Myocyte (in vitro differentiated cells): ENCODE data around the gene ARPC2. TPM values are rescaled to one million over a fixed set of nuclear protein-coding genes. Genes with fewer than 3 reads are reported as not detected.
"Not testable (repeated sequence)": the region's sequence is repeated elsewhere in the genome, so short reads cannot be mapped to it uniquely, and the experiment has no call there.

Experiments used
- DNase-seq: peaks from one replicate; pipeline ENCODE4 v3.0.0-alpha.2; 2012; ENCODE audit warnings: low read depth
- polyA plus RNA-seq: library from polyadenylated mRNA; unstranded; fragments of >200 nt; gene quantifications from one replicate; pipeline ENCODE4 v1.2.1, GENCODE V29; 2012; ENCODE audit warnings: missing spikeins
- total RNA-seq: library from RNA; depleted of rRNA; stranded (reverse); fragments of >200 nt; gene quantifications from 2 replicates; pipeline ENCODE4 v1.2.3, GENCODE V29; 2014

Gene ARPC2
- 237 and 270 TPM in 2 replicates for total RNA-seq
- 392 TPM for polyA plus RNA-seq

GRCh38 chr2:218216674-218217359, at the start of gene ARPC2:
ARPC2 (plus strand) TSS chr2:218217189; CDS start chr2:218217471, 282 bp downstream.
- DNase-seq, result peak; percentile 95

GRCh38 chr2:218168016-218168415, 49.0 kb upstream of the ARPC2 start:
- peak; percentile 31 for DNase-seq

GRCh38 chr2:218168635-218169462, 48.1 kb upstream of the ARPC2 start:
- peak; percentile 44 for DNase-seq

DNA sequence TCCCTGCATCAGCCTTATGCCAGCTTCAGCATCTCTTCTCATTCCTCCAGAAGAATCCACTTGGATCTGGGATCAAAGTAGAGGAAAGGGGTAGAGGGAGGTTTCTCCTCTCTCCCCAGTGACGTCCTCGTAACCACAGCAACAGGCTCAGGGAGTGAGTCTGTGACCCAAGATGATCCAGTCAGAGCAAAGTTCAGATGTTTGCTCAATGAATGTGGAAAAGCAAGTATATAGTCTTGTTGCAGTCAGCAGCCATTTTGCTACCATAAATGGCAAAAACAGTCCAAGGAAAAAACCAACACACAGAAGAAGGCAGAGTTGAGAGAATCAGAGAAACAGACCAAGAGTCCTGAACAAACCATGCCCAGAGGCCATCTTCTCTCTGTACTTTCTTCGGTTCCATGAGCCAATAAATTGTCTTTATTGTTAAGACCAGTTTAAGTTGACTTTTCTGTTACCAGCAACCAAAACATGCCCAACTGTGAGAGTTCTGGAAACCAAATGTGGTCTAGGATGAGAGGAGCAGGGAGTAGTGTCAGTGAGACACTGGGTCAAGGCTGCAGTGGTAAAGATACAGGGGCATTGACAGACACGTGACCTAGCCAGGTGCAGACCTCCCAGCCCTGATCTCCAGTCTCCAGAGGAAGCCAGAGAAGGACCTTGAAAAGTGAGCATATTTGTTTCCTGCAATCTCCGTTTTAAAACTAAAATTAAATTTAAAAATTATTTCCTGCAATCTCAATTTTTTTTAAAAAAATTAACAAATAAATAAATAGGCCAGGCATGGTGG, 47.0 kb upstream of the ARPC2 start:
- no peak for DNase-seq

- DNase-seq, result not testable (repeated sequence)
These were observed 45.2 kb upstream of the ARPC2 start for GRCh38 chr2:218171744-218172143.

DNA sequence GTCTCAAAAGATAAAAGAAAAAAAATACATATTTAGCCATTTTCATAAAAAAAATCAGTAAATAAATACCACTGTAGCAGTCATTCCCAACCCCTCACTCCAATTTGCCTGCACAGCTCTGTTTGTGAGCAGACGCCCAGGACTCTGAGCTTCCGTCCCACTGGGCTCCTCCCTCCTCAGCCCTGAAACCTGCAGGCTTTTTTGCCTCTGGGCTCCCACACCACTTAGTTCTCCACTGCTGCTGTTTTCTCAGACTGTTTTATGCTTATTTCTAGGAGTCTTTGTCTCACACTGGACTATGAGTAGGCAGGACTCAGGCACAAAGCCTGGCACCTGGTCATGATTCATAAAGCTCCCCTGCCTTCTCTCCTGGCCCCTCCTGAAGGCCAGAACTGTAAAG, 44.1 kb upstream of the ARPC2 start:
- no peak for DNase-seq

- DNase-seq, result no peak
These were observed 37.2 kb upstream of the ARPC2 start for GRCh38 chr2:218179782-218180181.

DNA sequence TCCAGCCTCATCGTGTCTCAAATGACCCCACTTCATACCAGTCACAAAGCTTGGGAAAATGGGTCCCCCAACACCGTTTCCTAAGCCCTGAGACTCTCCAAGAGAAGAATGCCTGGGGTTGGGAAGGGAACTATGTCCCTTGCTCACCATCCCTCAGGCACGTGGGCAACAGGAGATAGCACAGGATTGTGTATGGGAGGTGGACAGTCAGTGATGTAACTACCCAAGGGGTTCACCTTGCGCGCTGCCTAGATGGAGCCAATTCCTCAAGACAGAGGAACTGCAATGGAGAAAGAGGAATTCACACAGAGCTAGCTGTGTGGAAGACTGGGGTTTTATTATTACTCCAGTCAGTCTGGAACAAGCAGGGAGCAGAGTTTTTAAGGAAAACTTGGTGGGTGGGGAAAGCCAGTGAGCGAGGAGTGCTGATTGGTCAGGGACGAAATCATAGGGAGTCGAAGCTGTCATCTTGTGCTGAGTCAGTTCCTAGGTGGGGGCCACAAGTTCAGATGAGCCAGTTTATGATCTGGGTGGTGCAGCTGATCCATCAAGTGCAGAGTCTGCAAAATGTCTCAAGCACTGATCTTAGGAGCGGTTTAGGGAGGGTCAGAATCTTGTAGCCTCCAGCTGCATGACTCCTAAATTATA, 36.4 kb upstream of the ARPC2 start:
- no peak for DNase-seq

- no peak for DNase-seq
These were observed 32.7 kb upstream of the ARPC2 start for GRCh38 chr2:218184331-218184730.

DNA sequence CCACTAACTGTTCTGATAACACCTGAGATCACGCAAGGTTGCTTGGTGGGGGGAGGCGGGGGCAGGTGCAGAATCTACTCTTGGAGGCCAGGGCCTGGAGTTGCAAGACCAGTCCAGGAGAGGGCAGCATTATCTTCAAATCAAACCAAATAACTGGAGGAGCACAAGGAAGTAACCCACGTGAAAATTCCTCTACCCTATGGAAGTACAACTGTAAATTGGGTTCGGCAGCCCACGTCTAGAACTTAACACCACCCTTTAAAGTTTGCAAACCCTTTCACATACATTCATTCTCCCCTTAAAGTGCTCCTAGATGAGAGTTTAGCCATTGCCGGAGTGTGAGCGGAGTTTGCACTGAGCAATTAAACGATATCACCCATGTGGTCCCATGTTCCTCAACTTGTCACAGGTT, 30.6 kb upstream of the ARPC2 start:
- DNase-seq, result peak; percentile 73

GRCh38 chr2:218186876-218187275, 30.1 kb upstream of the ARPC2 start:
- DNase-seq, result no peak

DNA sequence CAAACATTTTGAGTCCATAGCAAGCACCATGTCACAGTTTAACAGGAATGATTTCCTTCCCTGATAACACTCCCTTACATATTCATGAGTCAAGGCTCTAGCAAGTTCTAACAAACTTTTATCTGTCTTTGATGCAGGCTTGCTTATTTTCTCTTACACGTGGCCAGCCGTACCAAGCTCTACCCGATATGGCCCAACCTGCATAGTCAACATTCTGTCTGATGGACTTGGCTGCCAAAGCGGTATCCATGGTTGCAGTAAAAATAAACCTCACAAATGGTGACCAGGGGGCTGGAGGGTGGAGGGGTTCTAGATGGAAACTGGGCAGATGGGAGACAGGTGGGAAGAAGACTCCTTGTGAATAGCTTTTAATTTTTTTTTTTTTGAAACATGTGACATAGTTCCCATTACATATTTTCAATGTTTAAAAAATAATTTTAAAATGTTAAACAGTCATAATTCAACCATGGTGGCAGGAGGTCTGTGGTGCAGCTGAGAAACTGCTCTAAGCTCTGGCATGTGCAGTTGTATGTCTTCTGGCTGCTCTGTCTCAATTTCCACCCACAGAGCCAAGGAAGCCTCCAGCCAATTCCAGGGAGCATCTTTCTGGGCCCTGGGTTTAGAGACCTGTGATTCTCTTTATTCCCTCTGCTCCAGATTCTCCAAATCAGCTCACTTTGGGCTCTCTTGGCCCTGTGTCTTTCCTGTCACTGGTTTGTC, 29.5 kb upstream of the ARPC2 start:
- peak; percentile 41 for DNase-seq

- no peak for DNase-seq
These were observed 28.5 kb upstream of the ARPC2 start for GRCh38 chr2:218188528-218188927.

DNA sequence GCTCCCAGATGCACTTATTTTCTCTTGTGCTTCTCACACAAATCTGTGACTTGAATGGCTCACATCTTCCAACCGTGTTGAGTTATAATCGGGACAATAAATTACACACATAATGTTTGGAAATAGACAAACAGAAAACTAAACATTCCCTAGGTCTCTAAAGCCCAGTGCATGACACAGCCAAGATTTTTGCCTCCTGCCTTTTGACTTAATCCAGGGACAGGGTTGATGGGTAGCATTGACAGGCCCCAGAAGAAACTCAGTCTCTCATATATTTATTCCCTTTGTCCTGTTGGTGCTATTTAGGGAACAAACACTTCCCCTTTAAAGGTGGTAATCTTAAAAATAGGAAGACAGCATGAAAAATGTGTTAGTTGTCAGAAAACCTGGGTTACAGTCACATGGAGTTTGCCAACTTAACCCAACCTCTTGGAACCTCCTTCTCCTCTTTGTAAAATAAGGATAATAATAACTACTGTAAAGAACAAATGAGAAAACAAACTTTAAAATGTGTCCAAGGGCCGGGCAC, 24.0 kb upstream of the ARPC2 start:
- DNase-seq, result no peak

- no peak for DNase-seq
These were observed 23.3 kb upstream of the ARPC2 start for GRCh38 chr2:218193701-218194100.

DNA sequence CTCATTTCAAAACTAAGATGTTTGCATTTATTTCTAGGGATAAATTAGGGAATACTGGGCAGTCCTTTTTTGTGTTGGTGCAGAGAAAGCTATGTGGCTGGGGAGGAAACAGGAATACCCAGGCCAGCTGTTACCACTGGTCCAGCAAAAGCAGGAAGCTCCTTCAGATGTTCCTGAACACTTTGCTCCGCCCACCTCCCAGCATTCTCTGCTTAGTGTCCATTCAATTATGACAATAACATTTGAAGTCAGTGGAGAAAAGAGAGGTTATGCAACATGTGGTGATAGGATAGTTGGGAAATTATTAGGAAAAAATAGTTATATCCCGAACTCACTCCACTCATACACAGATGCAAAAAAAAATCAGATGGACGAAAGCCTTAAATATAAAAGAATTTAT, 22.1 kb upstream of the ARPC2 start:
- DNase-seq, result peak; percentile 16

DNA sequence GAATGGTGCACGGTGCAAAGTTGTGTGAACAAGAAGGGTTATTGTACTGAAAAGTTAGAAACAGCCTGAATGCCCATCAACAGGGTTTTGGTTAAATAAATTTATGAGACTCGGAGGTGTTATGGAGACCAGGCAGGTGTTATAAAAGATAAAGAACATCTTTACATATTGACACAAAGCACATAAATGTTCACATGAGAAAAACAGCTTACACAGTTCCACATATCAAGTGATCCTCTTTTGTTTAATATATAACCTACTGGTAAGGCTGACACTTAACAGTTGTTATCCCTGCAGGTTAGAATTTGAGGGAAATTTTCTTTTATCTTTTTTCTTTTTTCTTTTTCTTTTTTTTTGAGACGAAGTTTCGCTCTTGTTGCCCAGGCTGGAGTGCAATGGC, 20.0 kb upstream of the ARPC2 start:
- no peak for DNase-seq

- no peak for DNase-seq
These were observed 14.7 kb upstream of the ARPC2 start for GRCh38 chr2:218202266-218202665.

DNA sequence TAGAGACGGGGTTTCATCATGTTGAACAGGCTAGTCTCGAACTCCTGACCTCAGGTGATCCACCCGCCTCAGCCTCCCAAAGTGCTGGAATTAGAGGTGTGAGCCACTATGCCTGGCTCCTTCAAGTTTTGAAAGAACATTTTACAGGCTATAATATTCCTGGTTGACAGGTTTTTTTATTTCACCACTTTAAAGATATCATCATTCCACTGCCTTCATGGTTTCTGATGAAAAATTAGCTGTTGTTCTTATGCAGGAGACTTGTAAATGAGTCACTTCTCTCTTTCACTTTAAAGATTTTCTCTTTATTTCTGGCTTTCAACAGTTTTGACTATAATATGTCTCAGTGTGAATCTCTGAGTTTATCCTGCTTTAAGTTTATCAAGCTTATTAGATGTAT, 7.9 kb upstream of the ARPC2 start:
- DNase-seq, result no peak

DNA sequence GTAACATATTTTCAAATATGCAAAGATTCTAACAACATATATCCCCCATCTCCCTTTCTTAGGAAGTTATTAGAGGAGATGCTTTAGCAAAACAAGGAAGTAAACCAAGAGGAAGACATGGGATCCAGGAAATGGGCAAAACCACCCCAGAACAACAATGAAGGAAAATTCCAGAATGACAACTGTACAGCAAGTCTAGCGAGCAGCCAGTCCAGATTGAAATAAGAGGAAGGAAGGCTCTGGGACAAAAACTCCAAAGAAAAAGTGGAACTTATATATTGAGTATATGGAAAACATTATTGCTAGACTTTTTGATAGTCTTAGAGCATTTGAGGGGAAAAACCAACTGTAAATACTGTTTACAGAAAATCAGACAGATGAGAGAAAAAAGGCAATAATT, 2.9 kb upstream of the ARPC2 start:
- no peak for DNase-seq

GRCh38 chr2:218216336-218216673, 684 bp upstream of the ARPC2 start:
- no peak for DNase-seq
